ENCODE data around the gene RGS8. TPM values are rescaled to one million over a fixed set of nuclear protein-coding genes. Genes with fewer than 3 reads are reported as not detected.

Gene RGS8
- total RNA-seq = not detected

GRCh38 chr1:182684116-182684828 is at the start of gene RGS8:
TSS of gene RGS8 (minus strand) at chr1:182684587. CDS start at chr1:182669649, 14,938 bp downstream.
- ATAC-seq = no peak
- Mint-ChIP-seq H3K27me3 (peaks cover 20% of the 10 kb centered on the region), H3K4me1 (no peaks in the 10 kb centered on the region), H3K4me3 (no peak within 1 kb of the TSS), H3K36me3 (ENCODE audit: low read depth) (no peaks in the 10 kb centered on the region), H3K9me3 (ENCODE audit: low read depth) (no peaks in the 10 kb centered on the region), H3K27ac (no peak within 1 kb of the TSS)
- intact Hi-C loops (cut with DNase I, micrococcal nuclease) = no loop called here
- DNase-seq = no peak
- ChIA-PET CTCF (no interaction called here), POLR2A (no interaction called here)

GRCh38 chr1:182731852-182732575 is 47.6 kb upstream of the RGS8 start:
- H3K27me3 Mint-ChIP-seq = peaks cover 13% of the 10 kb centered on the region
- intact Hi-C loops (cut with DNase I, micrococcal nuclease) = no loop called here
- DNase-seq (no peak), ATAC-seq (no peak)
- no peak overlapping the region for H3K27ac Mint-ChIP-seq
- H3K4me1 Mint-ChIP-seq = no peaks in the 10 kb centered on the region
- H3K36me3 Mint-ChIP-seq (ENCODE audit: low read depth) = no peaks in the 10 kb centered on the region
- peaks cover 1% of the 10 kb centered on the region for H3K9me3 Mint-ChIP-seq (ENCODE audit: low read depth)
- ChIA-PET CTCF (interaction anchor here (0.6 to 1.1 kb wide), 3 partner anchors 51 to 136 kb away, joined by 3 read pairs; no protein-coding TSS in a partner anchor), POLR2A (no interaction called here)
- H3K4me3 Mint-ChIP-seq = no peak overlapping the region

- H3K27me3 Mint-ChIP-seq = peaks cover 15% of the 10 kb centered on the region
- H3K4me1 Mint-ChIP-seq = no peaks in the 10 kb centered on the region
- POLR2A ChIA-PET = no interaction called here
- DNase-seq (no peak), ATAC-seq (no peak)
- intact Hi-C loops (cut with DNase I, micrococcal nuclease) = no loop called here
- H3K4me3 Mint-ChIP-seq = no peak overlapping the region
- CTCF ChIA-PET = interaction anchor here (0.5 kb wide), 1 partner anchor 107 kb away, joined by 3 read pairs; no protein-coding TSS in a partner anchor
- no peak overlapping the region for H3K27ac Mint-ChIP-seq
- H3K36me3 Mint-ChIP-seq (ENCODE audit: low read depth) = no peaks in the 10 kb centered on the region
- H3K9me3 Mint-ChIP-seq (ENCODE audit: low read depth) = no peaks in the 10 kb centered on the region
Observed at GRCh38 chr1:182726912-182727311, 42.5 kb upstream of the RGS8 start.

GRCh38 chr1:182725259-182726255 is 41.2 kb upstream of the RGS8 start:
- Mint-ChIP-seq H3K36me3 (ENCODE audit: low read depth) (no peaks in the 10 kb centered on the region), H3K27me3 (peaks cover 7% of the 10 kb centered on the region), H3K9me3 (ENCODE audit: low read depth) (no peaks in the 10 kb centered on the region), H3K27ac (no peak overlapping the region), H3K4me1 (peaks cover 6% of the 10 kb centered on the region), H3K4me3 (no peak overlapping the region)
- POLR2A ChIA-PET = no interaction called here
- no peak for ATAC-seq
- intact Hi-C loops (cut with DNase I, micrococcal nuclease) = no loop called here
- CTCF ChIA-PET = interaction anchor here (0.6 kb wide), 1 partner anchor 132 kb away, joined by 3 read pairs; no protein-coding TSS in a partner anchor
- DNase-seq = no peak

DNA sequence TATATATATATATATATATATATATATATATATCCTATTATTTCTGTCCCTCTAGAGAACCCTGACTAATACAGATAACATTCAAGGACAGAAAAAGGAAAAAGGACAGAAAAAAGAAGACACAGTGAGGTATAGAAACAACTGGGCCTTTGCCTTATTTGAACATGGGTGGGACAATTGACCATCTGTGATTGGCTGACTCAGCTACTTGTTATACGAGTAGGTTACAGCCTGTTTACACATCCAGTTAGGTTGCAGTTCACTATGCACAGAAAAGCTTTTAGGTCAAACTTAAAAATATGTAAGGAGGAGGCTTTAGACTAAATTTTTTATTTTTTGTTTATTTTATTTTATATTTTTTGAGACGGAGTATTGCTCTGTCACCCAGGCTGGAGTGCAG is 39.8 kb upstream of the RGS8 start:
- POLR2A ChIA-PET = no interaction called here
- peaks cover 5% of the 10 kb centered on the region for H3K27me3 Mint-ChIP-seq
- DNase-seq (no peak), ATAC-seq (no peak)
- H3K4me1 Mint-ChIP-seq = peaks cover 6% of the 10 kb centered on the region
- CTCF ChIA-PET = no interaction called here
- H3K4me3 Mint-ChIP-seq = no peak overlapping the region
- intact Hi-C loops (cut with DNase I, micrococcal nuclease) = no loop called here
- no peak overlapping the region for H3K27ac Mint-ChIP-seq
- H3K36me3 Mint-ChIP-seq (ENCODE audit: low read depth) = no peaks in the 10 kb centered on the region
- H3K9me3 Mint-ChIP-seq (ENCODE audit: low read depth) = no peaks in the 10 kb centered on the region

DNA sequence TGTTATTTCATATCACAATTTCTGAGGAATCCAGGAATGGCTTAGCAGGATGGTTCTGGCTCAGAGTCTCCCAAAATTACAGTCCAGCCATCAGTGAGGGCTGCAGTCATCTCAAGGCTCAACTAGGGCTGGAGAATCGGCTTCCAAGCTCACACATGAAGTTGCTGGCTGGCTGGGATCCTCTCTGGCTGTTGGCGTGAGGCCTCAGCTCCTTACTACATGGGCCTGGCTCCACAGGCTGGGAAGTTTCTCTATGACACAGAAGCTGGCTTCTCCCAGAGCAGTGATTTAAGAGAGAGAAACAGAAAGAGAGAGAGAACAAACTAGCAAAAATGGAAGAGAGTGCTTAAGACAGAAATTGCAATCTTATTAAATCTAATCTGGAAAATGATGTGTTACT is 38.8 kb upstream of the RGS8 start:
- ChIA-PET POLR2A (no interaction called here), CTCF (no interaction called here)
- ATAC-seq (no peak), DNase-seq (no peak)
- Mint-ChIP-seq H3K9me3 (ENCODE audit: low read depth) (no peaks in the 10 kb centered on the region), H3K27me3 (peaks cover 7% of the 10 kb centered on the region), H3K4me3 (no peak overlapping the region), H3K36me3 (ENCODE audit: low read depth) (no peaks in the 10 kb centered on the region), H3K4me1 (peaks cover 8% of the 10 kb centered on the region), H3K27ac (no peak overlapping the region)
- intact Hi-C loops (cut with DNase I, micrococcal nuclease) = no loop called here

DNA sequence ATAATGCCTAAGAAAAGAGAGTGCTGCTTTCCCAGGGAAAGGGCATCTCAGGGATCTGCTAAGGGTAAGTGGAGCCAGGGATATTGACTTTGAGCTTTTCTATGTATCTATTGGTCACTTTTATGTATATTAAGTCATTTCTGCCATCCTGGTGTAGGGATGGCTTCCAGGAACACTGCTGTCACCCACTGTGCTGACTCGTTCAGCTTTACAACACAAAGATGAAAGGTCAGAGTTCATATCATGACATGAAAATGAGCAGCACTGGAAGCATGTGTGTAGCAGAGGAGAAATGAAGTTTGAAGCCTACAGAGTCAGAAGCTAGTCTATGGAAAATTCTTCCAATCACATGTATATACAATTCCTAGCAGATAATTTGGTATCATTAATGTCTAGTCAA is 37.1 kb upstream of the RGS8 start:
- intact Hi-C loops (cut with DNase I, micrococcal nuclease) = no loop called here
- ChIA-PET POLR2A (no interaction called here), CTCF (interaction anchor here (0.7 to 0.8 kb wide), 2 partner anchors 10 to 21 kb away, joined by 3 read pairs; no protein-coding TSS in a partner anchor)
- no peak overlapping the region for H3K4me3 Mint-ChIP-seq
- DNase-seq (no peak), ATAC-seq (peak; percentile 21)
- H3K27me3 Mint-ChIP-seq = peaks cover 2% of the 10 kb centered on the region
- peaks cover 23% of the 10 kb centered on the region for H3K4me1 Mint-ChIP-seq
- no peaks in the 10 kb centered on the region for H3K9me3 Mint-ChIP-seq (ENCODE audit: low read depth)
- no peak overlapping the region for H3K27ac Mint-ChIP-seq
- H3K36me3 Mint-ChIP-seq (ENCODE audit: low read depth) = no peaks in the 10 kb centered on the region

- peaks cover 27% of the 10 kb centered on the region for H3K4me1 Mint-ChIP-seq
- no peaks in the 10 kb centered on the region for H3K36me3 Mint-ChIP-seq (ENCODE audit: low read depth)
- no peak overlapping the region for H3K4me3 Mint-ChIP-seq
- no peak for ATAC-seq
- CTCF ChIA-PET = no interaction called here
- intact Hi-C loops (cut with DNase I, micrococcal nuclease) = no loop called here
- no peaks in the 10 kb centered on the region for H3K9me3 Mint-ChIP-seq (ENCODE audit: low read depth)
- H3K27ac Mint-ChIP-seq = no peak overlapping the region
- peaks cover 2% of the 10 kb centered on the region for H3K27me3 Mint-ChIP-seq
- POLR2A ChIA-PET = interaction anchor here (0.5 kb wide), 1 partner anchor 14 kb away, joined by 4 read pairs; no protein-coding TSS in a partner anchor
- DNase-seq = no peak
Observed at GRCh38 chr1:182720463-182720862, 36.1 kb upstream of the RGS8 start.

DNA sequence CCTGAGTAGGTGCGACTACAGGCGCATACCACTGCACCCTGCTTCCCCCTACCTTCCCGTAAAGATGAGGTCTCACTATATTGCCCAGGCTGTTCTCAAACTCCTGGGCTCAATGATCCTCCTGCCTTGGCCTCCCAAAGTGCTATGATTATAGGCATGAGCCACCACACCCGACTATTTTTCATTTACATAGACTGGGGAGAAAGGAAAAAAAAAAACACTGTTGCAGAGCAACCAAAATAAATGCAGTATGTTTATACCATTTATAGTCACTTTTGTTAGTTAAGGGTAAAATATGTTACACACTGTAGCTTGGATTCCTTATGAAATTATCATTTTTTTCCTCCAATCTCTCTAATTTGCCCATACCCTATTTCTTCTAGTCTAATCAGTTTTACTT is 35.2 kb upstream of the RGS8 start:
- peaks cover 2% of the 10 kb centered on the region for H3K27me3 Mint-ChIP-seq
- no peaks in the 10 kb centered on the region for H3K36me3 Mint-ChIP-seq (ENCODE audit: low read depth)
- no peaks in the 10 kb centered on the region for H3K9me3 Mint-ChIP-seq (ENCODE audit: low read depth)
- H3K4me1 Mint-ChIP-seq = peaks cover 35% of the 10 kb centered on the region
- CTCF ChIA-PET = interaction anchor here (0.7 kb wide), 1 partner anchor 1628 kb away, joined by 3 read pairs; no protein-coding TSS in a partner anchor
- intact Hi-C loops (cut with DNase I, micrococcal nuclease) = loop anchor here in 1 of 2 experiments (5.0 kb wide), 1 partner anchor 63 kb away; no protein-coding TSS in a partner anchor
- ATAC-seq (no peak), DNase-seq (no peak)
- no peak overlapping the region for H3K27ac Mint-ChIP-seq
- no peak overlapping the region for H3K4me3 Mint-ChIP-seq
- POLR2A ChIA-PET = no interaction called here

- DNase-seq (peak; percentile 44), ATAC-seq (peak; percentile 56)
- intact Hi-C loops (cut with DNase I, micrococcal nuclease) = loop anchor here in 1 of 2 experiments (5.0 kb wide), 1 partner anchor 64 kb away; no protein-coding TSS in a partner anchor
- CTCF ChIA-PET = interaction anchor here (0.8 to 1.4 kb wide), 3 partner anchors 13 to 68 kb away, joined by 3 to 4 read pairs (median 4); no protein-coding TSS in a partner anchor
- Mint-ChIP-seq H3K4me1 (peaks cover 47% of the 10 kb centered on the region), H3K27me3 (peaks cover 2% of the 10 kb centered on the region), H3K4me3 (no peak overlapping the region), H3K27ac (no peak overlapping the region), H3K9me3 (ENCODE audit: low read depth) (no peaks in the 10 kb centered on the region), H3K36me3 (ENCODE audit: low read depth) (no peaks in the 10 kb centered on the region)
- POLR2A ChIA-PET = no interaction called here
Observed at GRCh38 chr1:182718311-182718710, 33.9 kb upstream of the RGS8 start.

All from activated CD4-positive, alpha-beta T cell treated with anti-CD3 and anti-CD28 coated beads for 36 hours (primary cell).